PC-9 (cell line): ENCODE data around the gene SNX25. TPM values are rescaled to one million over a fixed set of nuclear protein-coding genes. Genes with fewer than 3 reads are reported as not detected.

ENCODE experiments used
- BruUV-seq: library from RNA; stranded (reverse); fragments of 400-500 nt; replicated peaks from 2 replicates; lab custom pipeline; 2021; lab: Mats Ljungman, UMichigan
- CTCF ChIA-PET: fragments of 300-600 bp; sonication (Branson Sonifier 250); formaldehyde crosslinking; loops from one replicate; lab custom pipeline; 2022; ENCODE audit warnings: antibody characterized with exemption; lab: Charles Lee
- POLR2A ChIA-PET: fragments of 300-600 bp; sonication (Branson Sonifier 250); formaldehyde crosslinking; loops from one replicate; lab custom pipeline; 2022; ENCODE audit warnings: antibody characterized with exemption; ENCODE audit not compliant: unreplicated experiment; lab: Charles Lee
- DNase-seq, 2 experiments: peaks; one replicate each; pipeline versions ENCODE4 v3.0.0 to v3.0.0-alpha.2; 2015 to 2022; ENCODE audit warnings: mixed read lengths in 1 of 2
- H2AFZ ChIP-seq: fragments of 200-600 bp; sonication (generic); 2 replicates; pipeline ENCODE4 v1.8.1; 2017; ENCODE audit warnings: antibody characterized with exemption
- H3F3A ChIP-seq: fragments of 200-600 bp; sonication (generic); 2 replicates; pipeline ENCODE4 v1.8.1; 2017; ENCODE audit warnings: antibody characterized with exemption, mild to moderate bottlenecking, low read depth; ENCODE audit not compliant: insufficient read depth
- H3K27ac ChIP-seq: fragments of 200-600 bp; sonication (generic); 2 replicates; pipeline ENCODE4 v1.6.1; 2016; ENCODE audit warnings: mixed run types
- H3K27me3 ChIP-seq: fragments of 200-600 bp; sonication (generic); 2 replicates; pipeline ENCODE4 v1.6.1; 2016; ENCODE audit warnings: low read depth, mixed run types; ENCODE audit not compliant: insufficient read depth
- H3K36me3 ChIP-seq: fragments of 200-600 bp; sonication (generic); 2 replicates; pipeline ENCODE4 v1.6.1; 2016; ENCODE audit warnings: low read depth, mixed run types
- H3K4me1 ChIP-seq: fragments of 200-600 bp; sonication (generic); replicated peaks from 2 replicates; pipeline ENCODE4 v1.6.1; 2016; ENCODE audit warnings: mixed run types; ENCODE audit not compliant: insufficient read depth
- H3K4me2 ChIP-seq: fragments of 200-600 bp; sonication (generic); 2 replicates; pipeline ENCODE4 v1.6.1; 2017; ENCODE audit warnings: mixed run types
- H3K4me3 ChIP-seq: fragments of 200-600 bp; sonication (generic); 2 replicates; pipeline ENCODE4 v1.6.1; 2016; ENCODE audit warnings: mixed run types
- H3K79me2 ChIP-seq: fragments of 200-600 bp; sonication (generic); 2 replicates; pipeline ENCODE4 v1.6.1; 2017; ENCODE audit warnings: low read depth, mixed run types
- H3K9me2 ChIP-seq: fragments of 200-600 bp; sonication (generic); 2 replicates; pipeline ENCODE4 v1.8.1; 2017; ENCODE audit warnings: mild to moderate bottlenecking; ENCODE audit not compliant: insufficient read depth
- H3K9me3 ChIP-seq: fragments of 200-600 bp; sonication (generic); 2 replicates; pipeline ENCODE4 v1.8.1; 2016; ENCODE audit warnings: low read depth; ENCODE audit not compliant: insufficient read depth
- H4K20me1 ChIP-seq: fragments of 200-600 bp; sonication (generic); 2 replicates; pipeline ENCODE4 v1.8.1; 2017; ENCODE audit not compliant: insufficient read depth
- EZH2 ChIP-seq: fragments of 200-600 bp; sonication (generic); IDR thresholded peaks from 2 replicates; pipeline ENCODE4 v1.8.0; 2017; ENCODE audit warnings: antibody characterized with exemption, low read depth
- intact Hi-C: fragments of 100-400 bp; cut with micrococcal nuclease; formaldehyde crosslinking; loops from one replicate; pipeline ENCODE4 v1.10.0; 2022; ENCODE audit not compliant: unreplicated experiment
- total RNA-seq: library from RNA; stranded (reverse); gene quantifications from 2 replicates; pipeline ENCODE4 v1.2.3, GENCODE V29; 2021
- TF ChIP-seq, protein P1 (sequence below): fragments of 200-600 bp; sonication (generic); conservative IDR thresholded peaks from 2 replicates; pipeline ENCODE4 v1.6.1; 2017; ENCODE audit warnings: mixed run types, antibody characterized with exemption, mild to moderate bottlenecking, moderate library complexity

SNX25 gene
- total RNA-seq, 1 experiment from 2014 or later = 18.0 TPM

DNA sequence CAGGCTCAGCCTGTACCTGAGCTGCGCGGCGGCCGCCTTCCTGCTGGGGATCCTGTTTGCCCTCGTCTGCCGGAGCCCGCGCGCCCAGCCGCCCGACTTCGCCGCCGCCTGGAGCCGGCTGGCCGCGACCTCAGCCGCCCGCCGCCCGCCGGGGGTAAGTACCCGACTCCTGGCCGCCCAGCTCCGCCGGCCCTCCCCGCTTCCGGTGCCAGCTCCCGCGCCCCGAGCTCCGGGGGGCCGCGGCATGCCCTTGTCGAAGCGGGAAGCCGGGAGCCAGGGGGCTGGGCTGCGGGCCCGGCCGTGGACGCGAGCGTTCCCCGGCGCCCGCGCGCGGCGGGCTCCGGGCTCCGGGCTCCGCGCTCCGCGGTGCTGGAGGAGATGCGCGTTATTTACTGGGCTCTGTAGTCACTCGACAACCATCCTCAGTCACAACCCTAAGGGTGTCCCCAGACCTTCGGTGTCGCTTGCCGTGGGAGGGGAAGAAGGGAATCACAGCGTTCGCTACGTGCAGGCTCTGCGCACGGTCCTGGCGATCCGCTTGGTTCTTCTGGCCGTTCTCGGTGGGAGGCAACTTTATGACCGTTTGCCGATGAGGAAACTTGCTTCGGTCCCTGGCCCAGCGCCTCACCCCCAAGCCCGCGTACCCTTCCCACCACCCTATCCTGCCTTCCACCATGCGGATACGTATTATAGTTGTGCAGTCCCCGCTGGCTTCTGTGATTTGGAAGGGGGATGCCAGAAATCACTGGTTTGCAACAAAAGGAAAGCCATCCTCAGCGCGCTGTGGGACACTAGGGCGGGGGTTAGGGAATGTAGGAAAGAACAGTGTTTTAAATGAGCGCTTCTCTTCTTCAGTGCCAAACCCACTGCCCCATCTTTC lies 944 bp downstream of the SNX25 start:
- H2AFZ ChIP-seq = peak overlapping the region; percentile 77
- peaks cover 16% of the 10 kb centered on the region; the same call in 1 of the 2 replicates for H3K79me2 ChIP-seq
- H3F3A ChIP-seq = no peaks in the 10 kb centered on the region
- peak; percentile 36 to 45 for DNase-seq
- POLR2A ChIA-PET = no interaction called here
- peak overlapping the region; percentile 84 for H3K4me2 ChIP-seq
- H3K36me3 ChIP-seq = no peaks in the 10 kb centered on the region
- TF ChIP-seq, protein P1, sequence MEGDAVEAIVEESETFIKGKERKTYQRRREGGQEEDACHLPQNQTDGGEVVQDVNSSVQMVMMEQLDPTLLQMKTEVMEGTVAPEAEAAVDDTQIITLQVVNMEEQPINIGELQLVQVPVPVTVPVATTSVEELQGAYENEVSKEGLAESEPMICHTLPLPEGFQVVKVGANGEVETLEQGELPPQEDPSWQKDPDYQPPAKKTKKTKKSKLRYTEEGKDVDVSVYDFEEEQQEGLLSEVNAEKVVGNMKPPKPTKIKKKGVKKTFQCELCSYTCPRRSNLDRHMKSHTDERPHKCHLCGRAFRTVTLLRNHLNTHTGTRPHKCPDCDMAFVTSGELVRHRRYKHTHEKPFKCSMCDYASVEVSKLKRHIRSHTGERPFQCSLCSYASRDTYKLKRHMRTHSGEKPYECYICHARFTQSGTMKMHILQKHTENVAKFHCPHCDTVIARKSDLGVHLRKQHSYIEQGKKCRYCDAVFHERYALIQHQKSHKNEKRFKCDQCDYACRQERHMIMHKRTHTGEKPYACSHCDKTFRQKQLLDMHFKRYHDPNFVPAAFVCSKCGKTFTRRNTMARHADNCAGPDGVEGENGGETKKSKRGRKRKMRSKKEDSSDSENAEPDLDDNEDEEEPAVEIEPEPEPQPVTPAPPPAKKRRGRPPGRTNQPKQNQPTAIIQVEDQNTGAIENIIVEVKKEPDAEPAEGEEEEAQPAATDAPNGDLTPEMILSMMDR = no peak
- TF ChIP-seq EZH2 = no peak
- no peaks in the 10 kb centered on the region for H3K9me3 ChIP-seq
- no peak overlapping the region for H3K27ac ChIP-seq
- H3K4me1 ChIP-seq = peaks cover 12% of the 10 kb centered on the region; the same call in 1 of the 2 replicates
- BruUV-seq = TSS peak; percentile 45
- intact Hi-C loops = loop anchor here (5.0 kb wide), 1 partner anchor 47 kb away; no protein-coding TSS in a partner anchor
- H3K9me2 ChIP-seq = no peaks in the 10 kb centered on the region
- no peaks in the 10 kb centered on the region for H3K27me3 ChIP-seq
- CTCF ChIA-PET = interaction anchor here (0.5 to 0.6 kb wide), 2 partner anchors 73 to 186 kb away, joined by 3 to 4 read pairs; partner anchors contain the start of gene ANKRD37
- peak overlapping the region; percentile 80 for H3K4me3 ChIP-seq
- no peaks in the 10 kb centered on the region for H4K20me1 ChIP-seq

DNA sequence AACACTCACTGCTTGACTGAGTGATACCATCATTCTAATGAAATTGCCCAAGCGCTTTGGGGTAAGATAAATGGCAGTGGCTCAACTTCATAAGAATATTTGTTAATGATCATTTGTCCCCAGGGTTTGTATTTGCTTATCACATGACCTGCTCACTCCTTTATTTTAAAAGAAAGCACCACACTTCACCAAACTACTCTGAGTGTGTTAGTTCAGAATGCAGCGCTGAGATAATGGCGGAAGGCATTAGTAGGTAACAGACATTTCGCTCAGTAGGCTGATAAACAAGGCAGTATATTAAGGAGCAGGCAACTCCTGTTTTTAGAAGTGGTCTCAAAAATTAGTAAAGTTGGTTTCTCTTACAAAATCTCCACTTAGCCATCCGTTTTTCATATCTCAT lies 1.6 kb downstream of the SNX25 start:
- no peaks in the 10 kb centered on the region for H3K9me2 ChIP-seq
- H3K27me3 ChIP-seq = no peaks in the 10 kb centered on the region
- H2AFZ ChIP-seq = peak overlapping the region; percentile 77
- no peak overlapping the region for H3K27ac ChIP-seq
- peaks cover 16% of the 10 kb centered on the region; the same call in 1 of the 2 replicates for H3K79me2 ChIP-seq
- no peaks in the 10 kb centered on the region for H3K36me3 ChIP-seq
- ChIA-PET CTCF (no interaction called here), POLR2A (no interaction called here)
- peak overlapping the region; percentile 84 for H3K4me2 ChIP-seq
- no peak for DNase-seq
- intact Hi-C loops = loop anchor here (5.0 kb wide), 1 partner anchor 46 kb away; no protein-coding TSS in a partner anchor
- H4K20me1 ChIP-seq = no peaks in the 10 kb centered on the region
- BruUV-seq = no TSS peak
- no peaks in the 10 kb centered on the region for H3F3A ChIP-seq
- no peaks in the 10 kb centered on the region for H3K9me3 ChIP-seq
- TF ChIP-seq, protein P1 = no peak
- no peak for TF ChIP-seq EZH2
- peak overlapping the region; percentile 80 for H3K4me3 ChIP-seq
- H3K4me1 ChIP-seq = peaks cover 10% of the 10 kb centered on the region; the same call in 1 of the 2 replicates

DNA sequence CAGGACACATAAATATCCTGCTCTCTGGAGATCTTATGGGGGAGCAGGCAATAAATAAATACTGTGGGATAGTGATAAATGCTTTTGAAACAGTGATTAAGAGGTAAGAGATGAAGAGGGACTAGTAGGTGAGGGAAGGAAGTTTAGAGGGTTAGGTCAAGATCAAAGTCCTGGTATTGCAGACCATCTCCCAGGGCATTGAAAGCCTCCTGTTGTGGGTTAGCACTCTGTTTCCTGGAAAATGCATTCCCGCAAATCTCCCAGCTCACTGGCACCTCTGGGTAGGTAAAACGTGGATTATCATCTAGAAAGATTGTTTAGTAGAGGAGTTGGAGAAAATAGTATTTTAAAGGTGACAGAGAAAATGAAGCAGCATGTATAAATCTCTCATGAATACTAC lies 2.2 kb downstream of the SNX25 start:
- Histone ChIP-seq H3K4me3 (no peak overlapping the region), H3K79me2 (peaks cover 16% of the 10 kb centered on the region; the same call in 1 of the 2 replicates)
- intact Hi-C loops = loop anchor here (5.0 kb wide), 1 partner anchor 46 kb away; no protein-coding TSS in a partner anchor

More for the DNA sequence above, 2.2 kb downstream of the SNX25 start:
- no peaks in the 10 kb centered on the region for H3K27me3 ChIP-seq
- H3K4me1 ChIP-seq = peaks cover 10% of the 10 kb centered on the region; the same call in 1 of the 2 replicates
- no peaks in the 10 kb centered on the region for H3K36me3 ChIP-seq
- no peaks in the 10 kb centered on the region for H3K9me3 ChIP-seq
- TF ChIP-seq, protein P1 = no peak
- TF ChIP-seq EZH2 = no peak
- H2AFZ ChIP-seq = no peak overlapping the region
- H3K4me2 ChIP-seq = peak overlapping the region; percentile 84
- H3K9me2 ChIP-seq = no peaks in the 10 kb centered on the region
- H3K27ac ChIP-seq = no peak overlapping the region
- no TSS peak for BruUV-seq
- POLR2A ChIA-PET = no interaction called here
- no peaks in the 10 kb centered on the region for H4K20me1 ChIP-seq
- no peaks in the 10 kb centered on the region for H3F3A ChIP-seq
- no peak for DNase-seq
- CTCF ChIA-PET = no interaction called here
